ENCODE results near the gene WDR82.

Gene WDR82

DNA sequence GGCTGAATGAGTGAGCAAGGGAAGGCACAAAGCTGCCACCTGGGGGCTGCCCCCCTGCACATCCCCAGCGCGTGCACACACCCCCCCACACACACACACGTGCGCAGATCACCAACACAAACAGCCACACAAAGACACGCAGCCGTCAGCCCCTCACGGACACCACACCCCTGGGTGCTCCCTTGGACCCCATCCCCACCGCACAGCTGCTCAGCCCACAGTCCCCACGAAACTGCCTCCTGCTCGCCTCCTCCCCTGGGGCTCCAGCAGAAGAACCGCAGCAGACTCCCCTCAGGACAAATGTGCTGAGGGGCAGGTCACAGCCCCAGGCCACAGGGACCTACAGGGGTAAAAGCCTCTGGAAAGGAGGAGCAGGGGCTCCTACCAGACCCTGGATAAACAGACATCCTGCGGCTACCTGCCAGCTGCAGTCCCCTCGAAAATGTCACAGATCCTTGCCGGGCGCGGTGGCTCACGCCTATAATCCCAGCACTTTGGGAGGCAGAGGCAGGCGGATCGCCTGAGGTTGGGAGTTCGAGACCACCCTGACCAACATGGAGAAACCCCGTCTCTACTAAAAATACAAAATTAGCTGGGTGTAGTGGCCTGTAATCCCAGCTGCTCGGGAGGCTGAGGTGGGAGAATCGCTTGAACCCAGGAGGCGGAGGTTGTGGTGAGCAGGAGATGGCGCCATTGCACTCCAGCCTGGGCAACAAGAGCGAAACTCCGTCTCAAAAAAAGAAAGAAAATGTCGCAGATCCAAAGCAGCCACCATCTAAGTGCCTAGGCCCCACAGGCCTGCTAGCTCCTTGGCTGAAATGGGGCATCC is 46.0 kb downstream of the WDR82 start:
- Mint-ChIP-seq H3K4me3 (no peak overlapping the region), H3K4me1 (peaks cover 77% of the 10 kb centered on the region), H3K36me3 (peaks cover 41% of the 10 kb centered on the region), H3K9me3 (no peaks in the 10 kb centered on the region), H3K27ac (peak overlapping the region; percentile 59), H3K27me3 (no peaks in the 10 kb centered on the region)
- no peak for ATAC-seq

DNA sequence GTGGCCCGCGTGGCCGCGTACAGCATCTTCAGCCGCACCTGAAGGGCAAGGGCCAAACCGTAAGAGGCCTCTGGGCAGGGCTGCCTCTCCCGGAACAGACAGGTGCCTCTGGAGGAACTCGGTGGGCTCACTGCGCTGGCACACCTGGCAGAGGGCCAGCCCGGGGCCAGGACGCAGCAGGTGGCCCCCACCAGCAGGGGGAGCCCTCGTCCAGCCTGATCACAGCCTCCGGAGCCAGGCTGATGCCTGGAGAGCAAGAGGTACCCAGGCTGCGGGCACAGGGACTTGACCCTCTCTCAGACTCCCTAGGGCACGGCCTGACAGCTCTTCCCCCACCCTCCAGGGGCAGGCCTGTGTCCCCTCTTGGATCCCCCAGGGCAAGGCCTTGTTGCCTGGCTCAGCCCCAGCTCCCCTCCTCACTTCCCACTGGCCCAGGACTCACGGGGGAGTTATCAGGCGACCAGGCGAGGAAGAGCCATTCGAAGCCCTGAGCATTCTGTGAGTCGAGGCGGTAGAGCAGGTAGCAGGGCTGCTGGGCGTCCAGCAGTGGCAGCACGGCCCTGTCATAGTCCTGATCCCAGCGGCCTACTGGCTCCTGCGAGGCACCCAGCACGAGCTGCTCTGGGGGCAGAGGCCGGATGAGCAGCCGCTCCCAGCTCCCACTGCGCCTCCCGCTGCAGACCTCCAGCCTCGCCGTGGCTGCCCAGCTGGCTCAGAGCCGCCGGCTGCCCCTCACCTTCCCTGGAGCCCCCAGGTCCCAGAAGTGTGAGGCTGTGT is 46.8 kb downstream of the WDR82 start:
- no peaks in the 10 kb centered on the region for H3K9me3 Mint-ChIP-seq
- H3K4me3 Mint-ChIP-seq: no peak overlapping the region
- H3K36me3 Mint-ChIP-seq: peaks cover 41% of the 10 kb centered on the region
- H3K4me1 Mint-ChIP-seq: peaks cover 77% of the 10 kb centered on the region
- ATAC-seq: peak; percentile 84
- peak overlapping the region; percentile 59 for H3K27ac Mint-ChIP-seq
- no peaks in the 10 kb centered on the region for H3K27me3 Mint-ChIP-seq

DNA sequence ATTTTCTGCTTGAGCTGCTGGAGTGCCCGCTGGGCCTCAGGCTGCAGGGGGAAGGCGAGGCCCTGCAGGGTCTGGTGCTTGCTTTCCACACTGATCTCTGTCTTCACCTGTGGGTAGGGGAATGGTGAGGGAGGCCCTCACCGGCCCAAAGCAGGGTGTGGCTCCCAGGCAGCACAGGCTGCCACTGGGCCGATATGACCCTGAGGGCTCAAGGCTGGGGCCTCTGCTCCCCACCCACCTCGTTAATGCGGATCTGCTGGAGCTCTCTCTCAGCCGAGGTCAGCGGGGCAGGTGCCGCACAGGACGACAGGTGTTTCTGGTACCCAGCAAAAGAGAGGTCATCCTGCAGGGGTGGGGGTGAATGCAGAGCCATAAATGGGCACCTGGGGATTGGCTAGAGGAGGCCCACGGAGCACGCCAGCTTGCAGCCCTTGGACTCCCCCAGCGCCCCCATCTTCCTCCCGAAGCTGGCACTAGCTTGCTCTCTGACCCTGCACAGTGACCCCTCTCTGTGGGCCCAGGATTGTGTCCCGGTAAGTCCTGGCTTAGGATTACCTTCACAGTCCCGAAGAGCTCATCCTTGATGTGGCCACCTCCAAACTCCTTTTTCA is 47.5 kb downstream of the WDR82 start:
- H3K27me3 Mint-ChIP-seq: no peaks in the 10 kb centered on the region
- no peak overlapping the region for H3K4me3 Mint-ChIP-seq
- ATAC-seq: no peak
- H3K4me1 Mint-ChIP-seq: peaks cover 77% of the 10 kb centered on the region
- peak overlapping the region; percentile 59 for H3K27ac Mint-ChIP-seq
- peaks cover 37% of the 10 kb centered on the region for H3K36me3 Mint-ChIP-seq
- no peaks in the 10 kb centered on the region for H3K9me3 Mint-ChIP-seq

DNA sequence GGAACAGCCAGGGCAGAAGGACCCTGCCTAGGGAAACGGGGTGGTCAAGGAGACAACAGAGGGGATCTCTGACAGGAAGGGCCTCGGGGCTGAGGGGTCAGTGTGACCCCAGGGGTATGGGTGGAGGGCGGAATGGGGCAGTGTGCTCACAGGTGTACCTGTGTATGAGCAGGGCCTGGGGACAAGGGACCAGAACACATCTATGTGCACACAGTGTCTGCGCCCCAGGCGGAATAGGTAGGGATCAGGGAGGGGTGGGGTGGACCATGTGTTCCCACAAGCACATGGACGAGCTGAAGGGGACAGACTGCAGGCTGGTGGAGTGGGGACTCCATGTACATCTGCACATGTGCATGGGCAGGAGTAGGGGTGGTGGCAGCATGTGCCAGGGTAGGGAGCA is 48.0 kb downstream of the WDR82 start:
- H3K4me3 Mint-ChIP-seq: no peak overlapping the region

DNA sequence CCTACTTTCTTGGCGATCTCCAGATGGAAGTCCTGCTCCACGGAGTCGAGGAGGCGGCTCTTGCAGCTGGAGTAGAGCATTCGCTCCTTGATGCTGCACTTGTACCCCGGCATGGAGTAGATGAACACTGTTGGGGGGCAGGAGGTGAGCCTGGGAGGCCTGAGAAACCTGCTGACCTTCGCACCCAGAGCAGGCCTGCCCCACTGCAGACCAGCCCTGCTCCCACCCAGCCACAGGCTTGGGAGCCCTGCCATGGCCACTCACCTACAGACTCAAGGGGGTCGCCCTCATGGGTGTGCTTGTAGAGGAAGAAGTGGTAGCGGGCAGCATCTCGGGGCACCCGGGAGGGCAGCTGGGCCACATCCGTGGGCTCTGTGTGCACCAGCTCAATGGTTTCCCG is 48.8 kb downstream of the WDR82 start:
- Mint-ChIP-seq H3K4me3 (no peak overlapping the region), H3K9me3 (no peaks in the 10 kb centered on the region), H3K27me3 (no peaks in the 10 kb centered on the region), H3K27ac (no peak overlapping the region), H3K4me1 (peaks cover 74% of the 10 kb centered on the region), H3K36me3 (peaks cover 37% of the 10 kb centered on the region)
- ATAC-seq: no peak

More for the DNA sequence above, 48.0 kb downstream of the WDR82 start:
- H3K27ac Mint-ChIP-seq: no peak overlapping the region
- peaks cover 77% of the 10 kb centered on the region for H3K4me1 Mint-ChIP-seq
- H3K27me3 Mint-ChIP-seq: no peaks in the 10 kb centered on the region
- ATAC-seq: no peak
- H3K36me3 Mint-ChIP-seq: peaks cover 35% of the 10 kb centered on the region
- no peaks in the 10 kb centered on the region for H3K9me3 Mint-ChIP-seq

DNA sequence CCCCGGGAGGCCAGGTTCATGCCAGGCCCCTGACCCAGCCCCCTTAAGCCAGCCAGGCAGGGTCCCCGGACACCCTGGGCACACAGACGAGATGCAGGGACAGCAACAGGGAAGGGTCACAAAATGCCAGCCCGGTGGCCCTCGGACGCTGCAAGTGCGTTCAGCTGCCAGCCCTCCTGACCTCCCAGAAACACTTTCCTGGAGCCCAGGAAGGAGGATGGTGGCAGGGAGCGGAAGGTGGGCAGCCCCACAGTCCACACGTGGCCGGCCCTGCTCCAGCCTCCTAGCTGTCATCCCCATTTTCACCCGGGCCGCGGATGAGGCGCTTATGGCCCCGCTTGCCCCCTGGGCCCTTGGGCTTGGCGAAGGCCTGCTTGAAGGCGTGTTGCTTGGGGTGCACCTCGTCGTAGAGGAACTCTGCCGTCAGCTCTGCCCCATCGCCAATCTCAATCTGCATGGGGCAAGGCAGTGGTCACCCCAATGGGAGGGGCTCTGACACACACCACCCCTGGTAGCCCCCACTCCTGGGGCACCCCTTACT is 49.6 kb downstream of the WDR82 start:
- ATAC-seq: no peak
- Mint-ChIP-seq H3K9me3 (no peaks in the 10 kb centered on the region), H3K4me1 (peaks cover 75% of the 10 kb centered on the region), H3K4me3 (no peak overlapping the region), H3K27me3 (no peaks in the 10 kb centered on the region), H3K36me3 (peaks cover 43% of the 10 kb centered on the region), H3K27ac (peak overlapping the region; percentile 98)

DNA sequence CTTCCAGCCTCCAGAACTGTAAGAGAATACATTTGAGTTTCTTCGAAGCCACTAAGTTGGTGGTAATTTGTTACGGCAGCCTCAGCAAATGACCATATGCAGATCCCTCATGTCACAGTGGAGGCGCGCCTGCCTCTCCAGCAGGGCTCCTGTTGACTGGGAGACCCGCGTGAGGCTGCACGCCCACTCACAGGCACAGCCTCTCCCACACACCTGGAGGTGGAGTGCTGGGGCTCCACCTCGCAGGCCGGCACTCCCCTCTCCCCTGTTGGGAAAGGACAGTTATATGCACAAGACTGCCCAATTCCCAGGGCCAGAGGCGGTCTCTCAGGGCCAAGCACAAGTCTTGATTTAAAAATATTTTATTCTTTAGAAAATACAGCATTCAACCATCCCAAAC is 50.2 kb downstream of the WDR82 start:
- Mint-ChIP-seq H3K36me3 (peaks cover 48% of the 10 kb centered on the region), H3K27me3 (no peaks in the 10 kb centered on the region), H3K27ac (peak overlapping the region; percentile 98), H3K9me3 (no peaks in the 10 kb centered on the region), H3K4me3 (no peak overlapping the region), H3K4me1 (peaks cover 76% of the 10 kb centered on the region)
- ATAC-seq: no peak

DNA sequence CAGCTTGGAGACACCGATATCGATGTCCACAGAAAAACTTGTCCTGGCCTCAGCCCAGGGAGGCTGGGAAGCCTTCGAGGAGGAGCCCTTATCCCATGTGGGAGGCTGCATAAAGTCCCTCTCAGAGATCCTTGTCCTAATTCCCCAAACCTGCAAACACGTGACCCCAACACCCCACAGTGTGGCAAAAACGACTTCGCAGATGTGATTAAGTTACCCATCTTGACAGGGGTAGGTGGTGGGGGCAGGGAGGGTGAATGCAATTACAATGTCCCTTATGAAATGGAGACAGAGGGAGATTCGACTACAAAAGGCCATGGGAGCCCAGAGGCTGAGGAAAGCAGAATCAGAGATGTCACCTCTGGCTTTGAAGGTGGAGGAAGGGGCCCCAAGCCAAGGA is 50.7 kb downstream of the WDR82 start:
- Mint-ChIP-seq H3K27me3 (no peaks in the 10 kb centered on the region), H3K27ac (peak overlapping the region; percentile 98), H3K4me3 (no peak overlapping the region), H3K9me3 (no peaks in the 10 kb centered on the region), H3K4me1 (peaks cover 78% of the 10 kb centered on the region), H3K36me3 (peaks cover 53% of the 10 kb centered on the region)
- ATAC-seq: no peak

DNA sequence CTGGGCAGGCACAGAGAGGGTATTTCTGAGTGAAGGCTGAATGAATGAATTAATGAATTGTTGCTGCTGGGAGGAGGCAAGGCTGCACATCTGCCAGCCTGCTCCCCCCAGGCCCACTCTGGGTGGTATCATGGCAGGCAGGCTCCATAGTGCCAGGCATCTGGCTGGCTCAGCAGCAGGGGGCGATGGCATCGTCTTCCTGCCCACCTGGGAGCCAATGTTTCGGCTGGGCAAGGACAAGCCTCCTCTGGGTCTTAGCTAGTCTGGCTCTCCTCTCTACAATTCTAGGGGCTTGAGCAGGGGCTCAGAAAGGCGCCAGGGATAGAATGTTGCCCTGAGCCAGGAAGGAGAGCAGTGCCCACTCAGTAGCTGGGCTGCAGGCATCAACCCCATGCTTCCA is 51.3 kb downstream of the WDR82 start:
- Mint-ChIP-seq H3K27me3 (no peaks in the 10 kb centered on the region), H3K9me3 (no peaks in the 10 kb centered on the region), H3K4me3 (no peak overlapping the region), H3K4me1 (peaks cover 78% of the 10 kb centered on the region), H3K27ac (peak overlapping the region; percentile 98), H3K36me3 (peaks cover 55% of the 10 kb centered on the region)
- ATAC-seq: no peak

DNA sequence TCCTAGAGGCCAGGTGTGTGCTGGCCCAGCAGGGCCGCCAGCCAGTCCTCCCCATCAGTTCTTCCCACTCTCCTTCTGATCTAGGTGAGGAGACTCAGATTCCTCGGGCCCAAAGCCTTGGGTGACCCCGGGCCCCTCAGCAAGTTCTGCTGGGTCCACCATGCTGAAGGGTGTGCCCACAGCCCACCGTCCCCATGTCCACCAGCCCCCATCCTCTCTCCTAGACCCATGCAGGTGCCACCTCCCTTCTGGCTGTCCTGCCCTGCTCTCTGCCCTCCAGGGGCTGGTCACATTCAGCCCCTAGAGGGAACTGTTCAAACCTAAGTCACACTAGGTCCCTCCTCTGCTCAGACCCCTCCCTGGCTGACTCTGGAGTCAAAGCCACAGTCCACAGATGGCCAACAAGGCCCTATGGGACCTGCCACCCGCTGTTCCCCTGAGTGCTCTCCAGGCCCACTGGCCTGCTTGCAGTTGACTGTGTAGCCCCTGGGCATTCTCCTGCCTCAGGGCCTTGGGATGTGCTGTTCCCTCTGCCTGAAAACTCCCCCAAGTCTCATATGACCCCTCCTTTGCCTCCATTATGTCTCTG is 52.1 kb downstream of the WDR82 start:
- Mint-ChIP-seq H3K27ac (peak overlapping the region; percentile 98), H3K27me3 (no peaks in the 10 kb centered on the region), H3K4me1 (peaks cover 78% of the 10 kb centered on the region), H3K9me3 (no peaks in the 10 kb centered on the region), H3K36me3 (peaks cover 53% of the 10 kb centered on the region), H3K4me3 (peak overlapping the region; percentile 93)
- ATAC-seq: peak; percentile 54

DNA sequence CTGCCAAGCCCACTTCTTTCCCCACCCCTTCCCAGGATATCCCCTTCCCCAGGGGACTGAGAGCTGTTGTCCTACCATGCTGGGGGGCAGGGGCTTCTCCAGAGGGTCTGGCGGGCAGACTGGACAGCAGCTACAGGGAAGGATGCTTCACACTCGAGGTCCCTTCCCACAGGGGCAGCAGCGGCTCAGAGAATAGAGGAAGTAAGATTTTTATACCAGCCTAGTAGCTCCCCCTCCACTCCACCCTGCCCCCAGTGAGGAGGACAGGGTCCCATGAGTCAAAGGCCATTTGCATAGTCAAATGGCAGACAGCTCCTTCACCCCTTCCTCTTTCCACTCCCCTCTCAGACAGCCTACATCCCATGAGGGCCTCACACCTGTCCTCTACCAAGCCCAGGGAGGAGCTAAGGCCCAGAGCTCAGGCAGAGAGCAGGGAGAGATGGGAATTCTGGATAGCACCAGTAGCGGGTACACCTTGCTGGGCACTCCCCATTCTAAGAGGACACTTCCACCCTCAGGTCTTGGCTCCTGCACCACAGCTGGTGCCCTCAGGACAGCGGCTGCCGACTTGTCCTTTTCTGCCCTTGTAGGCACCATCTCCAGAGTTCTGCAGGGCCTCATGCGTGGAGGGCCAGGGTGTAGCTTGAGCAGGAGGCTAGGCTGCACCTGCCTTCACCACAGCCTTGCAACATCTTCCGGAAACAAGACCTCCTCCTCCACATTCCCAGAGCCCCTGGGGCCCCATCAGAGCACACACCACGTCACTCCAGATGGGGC is 52.8 kb downstream of the WDR82 start, which contains the start of gene TLR9:
Gene TLR9 (minus strand): TSS at position 194 of the 777 bp plus-strand sequence. CDS start 116 bp downstream, at position 78.
- ATAC-seq: peak; percentile 94
- Mint-ChIP-seq H3K4me1 (peaks cover 81% of the 10 kb centered on the region), H3K27me3 (no peaks in the 10 kb centered on the region), H3K9me3 (no peaks in the 10 kb centered on the region), H3K36me3 (peaks cover 46% of the 10 kb centered on the region), H3K27ac (peak within 1 kb of the TSS; percentile 98), H3K4me3 (peak within 1 kb of the TSS; percentile 93)

DNA sequence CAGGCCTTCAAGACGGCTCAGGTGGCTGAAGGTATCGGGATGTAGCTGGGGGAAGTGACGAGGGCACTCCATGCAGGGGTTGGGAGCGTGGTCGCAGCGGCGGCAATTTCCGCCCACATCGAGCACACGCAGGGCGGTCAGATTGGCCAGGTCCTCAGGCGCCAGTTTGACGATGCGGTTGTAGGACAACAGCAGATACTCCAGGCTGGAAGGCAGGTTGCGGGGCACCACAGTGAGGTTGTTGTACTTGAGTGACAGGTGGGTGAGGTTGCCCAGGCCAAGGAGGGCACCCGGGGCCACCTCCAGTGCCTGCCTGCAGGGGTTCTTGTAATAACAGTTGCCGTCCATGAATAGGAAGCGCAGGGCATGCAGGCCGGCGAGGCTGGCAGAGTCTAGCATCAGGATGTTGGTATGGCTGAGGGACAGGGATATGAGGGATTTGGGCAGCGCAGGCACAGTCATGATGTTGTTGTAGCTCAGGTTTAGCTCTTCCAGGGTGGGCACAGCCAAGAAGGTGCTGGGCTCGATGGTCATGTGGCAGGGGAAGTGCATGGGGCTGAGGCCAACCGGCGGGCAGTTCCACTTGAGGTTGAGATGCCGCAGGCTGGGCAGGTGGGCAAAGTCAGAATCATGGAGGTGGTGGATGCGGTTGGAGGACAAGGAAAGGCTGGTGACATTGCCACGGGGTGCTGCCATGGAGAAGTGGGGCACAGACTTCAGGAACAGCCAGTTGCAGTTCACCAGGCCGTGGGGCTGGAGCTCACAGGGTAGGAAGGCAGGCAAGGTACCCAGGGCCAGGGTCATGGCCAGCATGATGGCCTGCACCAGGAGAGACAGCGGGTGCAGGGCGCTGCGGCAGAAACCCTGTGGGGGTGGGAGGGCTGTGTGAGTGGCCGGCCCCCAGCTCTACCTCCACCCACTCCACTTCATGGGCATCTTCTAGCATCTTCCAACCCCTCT is 54.7 kb downstream of the WDR82 start:
- H3K4me3 Mint-ChIP-seq: peak overlapping the region; percentile 93
- peak overlapping the region; percentile 98 for H3K27ac Mint-ChIP-seq
- no peaks in the 10 kb centered on the region for H3K9me3 Mint-ChIP-seq
- H3K4me1 Mint-ChIP-seq: peaks cover 93% of the 10 kb centered on the region
- peaks cover 37% of the 10 kb centered on the region for H3K36me3 Mint-ChIP-seq
- no peaks in the 10 kb centered on the region for H3K27me3 Mint-ChIP-seq
- no peak for ATAC-seq

All from stimulated activated memory B cell treated with anti-CD40 and anti-IgM and Interleukin-4, amounts not matched to agents 10 μg/mL and 1 μg/mL and 100 μg/mL, for 72 hours (primary cell).